SK-N-SH treated with all-trans-retinoic acid at 6 μM for 48 hours (cell line): ENCODE data around the gene DHPS.

ENCODE experiments used
- ESRRG ChIP-seq: fragments of 250-450 bp; sonication (Bioruptor Pico); IDR thresholded peaks from 2 replicates; pipeline ENCODE4 v1.6.1; 2021; ENCODE audit warnings: mild to moderate bottlenecking
- PATZ1 ChIP-seq: fragments of 250-450 bp; sonication (Bioruptor Pico); IDR thresholded peaks from 2 replicates; pipeline ENCODE4 v1.8.0; 2020; ENCODE audit warnings: mild to moderate bottlenecking, moderate library complexity, borderline replicate concordance
- POU6F1 ChIP-seq: fragments of 250-450 bp; sonication (Bioruptor Pico); IDR thresholded peaks from 2 replicates; pipeline ENCODE4 v1.8.0; 2021; ENCODE audit warnings: low read depth, mild to moderate bottlenecking, moderate library complexity, borderline replicate concordance
- RARB ChIP-seq: fragments of 250-450 bp; sonication (Bioruptor Pico); IDR thresholded peaks from 2 replicates; pipeline ENCODE4 v1.8.0; 2021; ENCODE audit warnings: mild to moderate bottlenecking, moderate library complexity
- TOX ChIP-seq: fragments of 250-450 bp; sonication (Bioruptor Pico); IDR thresholded peaks from 2 replicates; pipeline ENCODE4 v1.8.0; 2021; ENCODE audit warnings: mild to moderate bottlenecking, moderate library complexity, borderline replicate concordance
- ZC3H10 ChIP-seq: fragments of 250-450 bp; sonication (Bioruptor Pico); IDR thresholded peaks from 2 replicates; pipeline ENCODE4 v1.5.1; 2021; ENCODE audit warnings: mild to moderate bottlenecking, moderate library complexity
- ZFP3 ChIP-seq: fragments of 250-450 bp; sonication (Bioruptor Pico); IDR thresholded peaks from 2 replicates; pipeline ENCODE4 v1.5.0; 2020; ENCODE audit warnings: mild to moderate bottlenecking, moderate library complexity

- no peak for TF ChIP-seq POU6F1 (CRISPR knock-in tag)
- no peak for TF ChIP-seq PATZ1
- no peak for TF ChIP-seq ZFP3 (CRISPR knock-in tag)
- TF ChIP-seq ZC3H10 = no peak
- TF ChIP-seq ESRRG (CRISPR knock-in tag) = no peak
- TF ChIP-seq TOX = no peak
- TF ChIP-seq RARB (CRISPR knock-in tag) = no peak
Measured at GRCh38 chr19:12695997-12696365, 14.3 kb upstream of the DHPS start.
